ENCODE results near the gene COA8. TPM values are rescaled to one million over a fixed set of nuclear protein-coding genes. Genes with fewer than 3 reads are reported as not detected.

The COA8 gene
- polyA plus RNA-seq, 1 donor from 2014 or later, result 67.9 TPM

GRCh38 chr14:103560691-103561090 lies 2.1 kb upstream of the COA8 start:
- Mint-ChIP-seq H3K4me1 (peaks cover 30 to 48% (median 39%) of the 10 kb centered on the region in 3 donors), H3K27me3 (no peaks in the 10 kb centered on the region), H3K9me3 (no peaks in the 10 kb centered on the region), H3K36me3 (no peaks in the 10 kb centered on the region), H3K27ac (peak overlapping the region; percentile 34 to 93 (median 90)), H3K4me3 (peak overlapping the region; percentile 70 to 95 (median 90))

GRCh38 chr14:103561381-103562178 lies 1.2 kb upstream of the COA8 start:
- peak overlapping the region; percentile 86 to 93 (median 90) for H3K27ac Mint-ChIP-seq
- H3K9me3 Mint-ChIP-seq, result no peaks in the 10 kb centered on the region
- peak overlapping the region; percentile 90 to 95 (median 93) for H3K4me3 Mint-ChIP-seq
- no peaks in the 10 kb centered on the region for H3K36me3 Mint-ChIP-seq
- H3K4me1 Mint-ChIP-seq, result peaks cover 30 to 49% (median 39%) of the 10 kb centered on the region in 3 donors
- H3K27me3 Mint-ChIP-seq, result no peaks in the 10 kb centered on the region

GRCh38 chr14:103562179-103562428 lies 656 bp upstream of the COA8 start:
- H3K27me3 Mint-ChIP-seq, result no peaks in the 10 kb centered on the region
- H3K36me3 Mint-ChIP-seq, result no peaks in the 10 kb centered on the region
- no peaks in the 10 kb centered on the region for H3K9me3 Mint-ChIP-seq
- peak overlapping the region; percentile 90 to 95 (median 93) for H3K4me3 Mint-ChIP-seq
- peaks cover 29 to 49% (median 39%) of the 10 kb centered on the region in 3 donors for H3K4me1 Mint-ChIP-seq
- H3K27ac Mint-ChIP-seq, result peak overlapping the region; percentile 86 to 93 (median 90)

GRCh38 chr14:103563226-103563620 lies 463 bp downstream of the COA8 start:
- no peaks in the 10 kb centered on the region for H3K9me3 Mint-ChIP-seq
- H3K4me3 Mint-ChIP-seq, result peak overlapping the region; percentile 88 to 98 (median 91)
- peak overlapping the region; percentile 70 to 94 (median 92) for H3K27ac Mint-ChIP-seq
- no peaks in the 10 kb centered on the region for H3K27me3 Mint-ChIP-seq
- no peaks in the 10 kb centered on the region for H3K36me3 Mint-ChIP-seq
- peaks cover 30 to 44% (median 42%) of the 10 kb centered on the region in 3 donors for H3K4me1 Mint-ChIP-seq

- H3K36me3 Mint-ChIP-seq, result no peaks in the 10 kb centered on the region
- H3K27ac Mint-ChIP-seq, result peak overlapping the region in 1 of 3 donors; percentile 92
- H3K4me1 Mint-ChIP-seq, result peaks cover 30 to 42% (median 40%) of the 10 kb centered on the region in 3 donors
- peak overlapping the region; percentile 90 to 98 (median 92) for H3K4me3 Mint-ChIP-seq
- no peaks in the 10 kb centered on the region for H3K27me3 Mint-ChIP-seq
- H3K9me3 Mint-ChIP-seq, result no peaks in the 10 kb centered on the region
Observed at GRCh38 chr14:103563844-103564505, 1.2 kb downstream of the COA8 start.

GRCh38 chr14:103568952-103569351 lies 6.2 kb downstream of the COA8 start:
- peaks cover 3% of the 10 kb centered on the region for H3K36me3 Mint-ChIP-seq
- peaks cover 9 to 15% (median 13%) of the 10 kb centered on the region in 3 donors for H3K4me1 Mint-ChIP-seq
- no peak overlapping the region for H3K27ac Mint-ChIP-seq
- H3K27me3 Mint-ChIP-seq, result no peaks in the 10 kb centered on the region
- H3K9me3 Mint-ChIP-seq, result no peaks in the 10 kb centered on the region
- H3K4me3 Mint-ChIP-seq, result no peak overlapping the region

- no peak overlapping the region for H3K27ac Mint-ChIP-seq
- no peaks in the 10 kb centered on the region for H3K27me3 Mint-ChIP-seq
- H3K36me3 Mint-ChIP-seq, result peaks cover 3% of the 10 kb centered on the region
- no peak overlapping the region for H3K4me3 Mint-ChIP-seq
- peaks cover 9 to 15% (median 10%) of the 10 kb centered on the region in 3 donors for H3K4me1 Mint-ChIP-seq
- no peaks in the 10 kb centered on the region for H3K9me3 Mint-ChIP-seq
Observed at GRCh38 chr14:103569408-103569807, 6.6 kb downstream of the COA8 start.

GRCh38 chr14:103574104-103574503 lies 11.3 kb downstream of the COA8 start:
- H3K4me3 Mint-ChIP-seq, result no peak overlapping the region
- peak overlapping the region in 1 of 3 donors; percentile 92 for H3K27ac Mint-ChIP-seq
- peaks cover 2 to 4% (median 3%) of the 10 kb centered on the region in 3 donors for H3K4me1 Mint-ChIP-seq
- H3K36me3 Mint-ChIP-seq, result peaks cover 4% of the 10 kb centered on the region
- no peaks in the 10 kb centered on the region for H3K9me3 Mint-ChIP-seq
- no peaks in the 10 kb centered on the region for H3K27me3 Mint-ChIP-seq

- Mint-ChIP-seq H3K27ac (peak overlapping the region in 1 of 3 donors; percentile 92), H3K36me3 (peaks cover 4% of the 10 kb centered on the region), H3K4me1 (peaks cover 0 to 4% (median 3%) of the 10 kb centered on the region in 3 donors), H3K9me3 (no peaks in the 10 kb centered on the region), H3K27me3 (no peaks in the 10 kb centered on the region), H3K4me3 (no peak overlapping the region)
Observed at GRCh38 chr14:103574707-103575285, 12.0 kb downstream of the COA8 start.

- peak overlapping the region in 1 of 3 donors; percentile 53 for H3K27ac Mint-ChIP-seq
- H3K36me3 Mint-ChIP-seq, result peaks cover 4% of the 10 kb centered on the region
Observed at GRCh38 chr14:103576371-103577024, 13.7 kb downstream of the COA8 start.

GRCh38 chr14:103578401-103579075 lies 15.8 kb downstream of the COA8 start:
- H3K4me3 Mint-ChIP-seq, result no peak overlapping the region
- H3K36me3 Mint-ChIP-seq, result peaks cover 1% of the 10 kb centered on the region
- H3K4me1 Mint-ChIP-seq, result no peaks in the 10 kb centered on the region

More at GRCh38 chr14:103576371-103577024, 13.7 kb downstream of the COA8 start:
- Mint-ChIP-seq H3K4me1 (peaks cover 0 to 4% (median 3%) of the 10 kb centered on the region in 3 donors), H3K27me3 (no peaks in the 10 kb centered on the region), H3K9me3 (no peaks in the 10 kb centered on the region), H3K4me3 (no peak overlapping the region)

GRCh38 chr14:103581206-103581605 lies 18.4 kb downstream of the COA8 start:
- no peaks in the 10 kb centered on the region for H3K9me3 Mint-ChIP-seq
- H3K27me3 Mint-ChIP-seq, result no peaks in the 10 kb centered on the region
- no peak overlapping the region for H3K4me3 Mint-ChIP-seq
- H3K36me3 Mint-ChIP-seq, result peaks cover 3% of the 10 kb centered on the region
- H3K4me1 Mint-ChIP-seq, result no peaks in the 10 kb centered on the region
- H3K27ac Mint-ChIP-seq, result peak overlapping the region in 1 of 3 donors; percentile 90

More at GRCh38 chr14:103578401-103579075, 15.8 kb downstream of the COA8 start:
- Mint-ChIP-seq H3K27ac (no peak overlapping the region), H3K9me3 (no peaks in the 10 kb centered on the region), H3K27me3 (no peaks in the 10 kb centered on the region)

GRCh38 chr14:103581954-103582703 lies 19.4 kb downstream of the COA8 start:
- H3K27ac Mint-ChIP-seq, result peak overlapping the region in 1 of 3 donors; percentile 76
- H3K9me3 Mint-ChIP-seq, result no peaks in the 10 kb centered on the region
- H3K4me1 Mint-ChIP-seq, result no peaks in the 10 kb centered on the region
- no peaks in the 10 kb centered on the region for H3K27me3 Mint-ChIP-seq
- no peak overlapping the region for H3K4me3 Mint-ChIP-seq
- H3K36me3 Mint-ChIP-seq, result peaks cover 3% of the 10 kb centered on the region
